Keratinocyte (primary cell): ENCODE data around the gene TMEM54. TPM values are rescaled to one million over a fixed set of nuclear protein-coding genes. Genes with fewer than 3 reads are reported as not detected.

Source experiments
- DNase-seq: peaks from one replicate; pipeline ENCODE4 v3.0.0-alpha.2; 2011; ENCODE audit warnings: low read depth, missing footprints, low spot score
- FAIRE-seq: peaks from 2 replicates; lab custom pipeline; 2011; peaks lifted over from hg19 to GRCh38; lab: Jason Lieb, UNC
- H2AFZ ChIP-seq: 2 replicates; pipeline ENCODE4 v1.6.0; 2012; ENCODE audit warnings: low read length, control low read depth, inconsistent platforms; ENCODE audit not compliant: control insufficient read depth
- H3K27ac ChIP-seq: 2 replicates; pipeline ENCODE4 v1.5.1; 2011; ENCODE audit warnings: low read length; ENCODE audit not compliant: control insufficient read depth, insufficient read depth
- H3K27me3 ChIP-seq: 3 replicates; pipeline ENCODE4 v1.6.0; 2011; ENCODE audit warnings: low read length; ENCODE audit not compliant: control insufficient read depth, insufficient read depth; ENCODE audit errors: extremely low read depth
- H3K36me3 ChIP-seq, 2 experiments: 2 replicates in 1 of 2; 3 replicates in 1 of 2; pipeline ENCODE4 v1.5.1; 2011; ENCODE audit warnings: low read length in 2 of 2, mild to moderate bottlenecking in 1 of 2; ENCODE audit not compliant: control insufficient read depth in 2 of 2, insufficient read depth in 2 of 2; ENCODE audit errors: extremely low read depth in 1 of 2
- H3K4me1 ChIP-seq: 3 replicates; pipeline ENCODE4 v1.5.1; 2011; ENCODE audit warnings: low read length; ENCODE audit not compliant: control insufficient read depth, insufficient read depth; ENCODE audit errors: extremely low read depth
- H3K4me2 ChIP-seq: 3 replicates; pipeline ENCODE4 v1.6.0; 2011; ENCODE audit warnings: low read depth, low read length; ENCODE audit not compliant: control insufficient read depth, insufficient read depth; ENCODE audit errors: extremely low read depth
- H3K4me3 ChIP-seq, 3 experiments: fragments of 200-600 bp in 1 of 3; sonication (generic) in 1 of 3; 2 replicates in 2 of 3; 3 replicates in 1 of 3; pipeline ENCODE4 v1.5.1; 2011 to 2016; ENCODE audit warnings: low read length in 3 of 3, mild to moderate bottlenecking in 3 of 3, control low read depth in 2 of 3, inconsistent platforms in 1 of 3, low read depth in 1 of 3, mixed read lengths in 1 of 3, mixed run types in 1 of 3, moderate library complexity in 1 of 3; ENCODE audit not compliant: control insufficient read depth in 2 of 3, insufficient read depth in 2 of 3; ENCODE audit errors: extremely low read depth in 1 of 3
- H3K79me2 ChIP-seq: 2 replicates; pipeline ENCODE4 v1.6.0; 2012; ENCODE audit warnings: low read length; ENCODE audit not compliant: control insufficient read depth, insufficient read depth
- H3K9ac ChIP-seq: 3 replicates; pipeline ENCODE4 v1.6.0; 2011; ENCODE audit warnings: low read length; ENCODE audit not compliant: control insufficient read depth, insufficient read depth; ENCODE audit errors: extremely low read depth
- H3K9me1 ChIP-seq: 3 replicates; pipeline ENCODE4 v1.6.0; 2011; ENCODE audit warnings: low read length; ENCODE audit not compliant: control insufficient read depth, insufficient read depth; ENCODE audit errors: extremely low read depth
- H3K9me3 ChIP-seq: 2 replicates; pipeline ENCODE4 v1.5.1; 2012; ENCODE audit warnings: low read depth, low read length; ENCODE audit not compliant: control insufficient read depth
- H4K20me1 ChIP-seq: 3 replicates; pipeline ENCODE4 v1.6.0; 2011; ENCODE audit warnings: low read length; ENCODE audit not compliant: control insufficient read depth, insufficient read depth; ENCODE audit errors: extremely low read depth
- EZH2 ChIP-seq: IDR thresholded peaks from one replicate; pipeline ENCODE4 v1.6.1; 2012; ENCODE audit warnings: inconsistent platforms, mild to moderate bottlenecking, low read length, moderate library complexity
- dilution Hi-C: fragments of 300-500 bp; cut with MboI; formaldehyde crosslinking; loops from one replicate; pipeline ENCODE4 v1.7.0; 2020; ENCODE audit warnings: low sequenced_read_pairs; ENCODE audit not compliant: extremely low pct_ligation_motif_present
- polyA plus RNA-seq, 5 experiments: library from polyadenylated mRNA; depleted of rRNA in 3 of 5; stranded (reverse) in 3 of 5; stranded (forward) in 1 of 5; unstranded in 1 of 5; fragments of >200 nt; gene quantifications; 1 replicate in 1 of 5; 2 replicates in 3 of 5; 3 replicates in 1 of 5; pipeline versions ENCODE4 v1.2.1 to v1.2.3, GENCODE V29; 2011 to 2012; ENCODE audit warnings: missing spikeins in 2 of 5, low read depth in 1 of 5, low replicate concordance in 1 of 5
- TF ChIP-seq, protein P1 (sequence below), 3 experiments: IDR thresholded peaks in 1 of 3; conservative IDR thresholded peaks in 1 of 3; optimal IDR thresholded peaks in 1 of 3; 2 replicates in 2 of 3; 3 replicates in 1 of 3; pipeline versions ENCODE3 to v1.5.1; 2011; ENCODE audit warnings: low read length in 3 of 3, mild to moderate bottlenecking in 3 of 3, moderate library complexity in 2 of 3, control low read depth in 1 of 3, inconsistent platforms in 1 of 3; ENCODE audit not compliant: insufficient read depth in 2 of 3; ENCODE audit errors: extremely low read depth in 1 of 3

Gene TMEM54
- polyA plus RNA-seq, 1 donor (not counting 4 experiments of a cell fraction or from before 2014, with no cell fraction given): 59.4 TPM

- peak; percentile 65 for FAIRE-seq
- Histone ChIP-seq H3K9ac (no peak overlapping the region), H2AFZ (no peak overlapping the region), H3K4me1 (peaks cover 10% of the 10 kb centered on the region), H3K4me3 (no peak overlapping the region), H3K9me3 (no peaks in the 10 kb centered on the region), H3K36me3 (peaks cover 13 to 27% of the 10 kb centered on the region in 2 experiments), H4K20me1 (no peaks in the 10 kb centered on the region), H3K9me1 (peaks cover 3% of the 10 kb centered on the region), H3K27me3 (no peaks in the 10 kb centered on the region), H3K4me2 (no peak overlapping the region), H3K27ac (peak overlapping the region; percentile 10), H3K79me2 (peaks cover 10% of the 10 kb centered on the region)
- dilution Hi-C loops: no loop called here
- TF ChIP-seq EZH2: no peak
- DNase-seq: no peak
Observed at GRCh38 chr1:32933742-32934322, 32.6 kb upstream of the TMEM54 start.

GRCh38 chr1:32931760-32932159 lies 30.6 kb upstream of the TMEM54 start:
- peaks cover 2 to 12% of the 10 kb centered on the region in 2 experiments for H3K36me3 ChIP-seq
- no peaks in the 10 kb centered on the region for H4K20me1 ChIP-seq
- no peak overlapping the region for H3K9ac ChIP-seq
- dilution Hi-C loops: no loop called here
- H3K27me3 ChIP-seq: no peaks in the 10 kb centered on the region
- no peak overlapping the region for H2AFZ ChIP-seq
- H3K79me2 ChIP-seq: peaks cover 2% of the 10 kb centered on the region
- no peaks in the 10 kb centered on the region for H3K9me3 ChIP-seq
- peaks cover 10% of the 10 kb centered on the region for H3K4me1 ChIP-seq
- no peak overlapping the region for H3K4me3 ChIP-seq
- FAIRE-seq (no peak), DNase-seq (no peak)
- H3K4me2 ChIP-seq: no peak overlapping the region
- H3K9me1 ChIP-seq: no peaks in the 10 kb centered on the region
- no peak overlapping the region for H3K27ac ChIP-seq
- TF ChIP-seq, protein P1, sequence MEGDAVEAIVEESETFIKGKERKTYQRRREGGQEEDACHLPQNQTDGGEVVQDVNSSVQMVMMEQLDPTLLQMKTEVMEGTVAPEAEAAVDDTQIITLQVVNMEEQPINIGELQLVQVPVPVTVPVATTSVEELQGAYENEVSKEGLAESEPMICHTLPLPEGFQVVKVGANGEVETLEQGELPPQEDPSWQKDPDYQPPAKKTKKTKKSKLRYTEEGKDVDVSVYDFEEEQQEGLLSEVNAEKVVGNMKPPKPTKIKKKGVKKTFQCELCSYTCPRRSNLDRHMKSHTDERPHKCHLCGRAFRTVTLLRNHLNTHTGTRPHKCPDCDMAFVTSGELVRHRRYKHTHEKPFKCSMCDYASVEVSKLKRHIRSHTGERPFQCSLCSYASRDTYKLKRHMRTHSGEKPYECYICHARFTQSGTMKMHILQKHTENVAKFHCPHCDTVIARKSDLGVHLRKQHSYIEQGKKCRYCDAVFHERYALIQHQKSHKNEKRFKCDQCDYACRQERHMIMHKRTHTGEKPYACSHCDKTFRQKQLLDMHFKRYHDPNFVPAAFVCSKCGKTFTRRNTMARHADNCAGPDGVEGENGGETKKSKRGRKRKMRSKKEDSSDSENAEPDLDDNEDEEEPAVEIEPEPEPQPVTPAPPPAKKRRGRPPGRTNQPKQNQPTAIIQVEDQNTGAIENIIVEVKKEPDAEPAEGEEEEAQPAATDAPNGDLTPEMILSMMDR (optimal IDR thresholded peaks at IDR 0.05 in 1 of 3, IDR thresholded peaks at IDR 0.05 in 1 of 3, conservative IDR thresholded peaks at IDR 0.05 in 1 of 3; ENCODE audit: extremely low read depth in 1 of 3, insufficient read depth in 2 of 3, low read length in 3 of 3): no peak
- no peak for TF ChIP-seq EZH2

DNA sequence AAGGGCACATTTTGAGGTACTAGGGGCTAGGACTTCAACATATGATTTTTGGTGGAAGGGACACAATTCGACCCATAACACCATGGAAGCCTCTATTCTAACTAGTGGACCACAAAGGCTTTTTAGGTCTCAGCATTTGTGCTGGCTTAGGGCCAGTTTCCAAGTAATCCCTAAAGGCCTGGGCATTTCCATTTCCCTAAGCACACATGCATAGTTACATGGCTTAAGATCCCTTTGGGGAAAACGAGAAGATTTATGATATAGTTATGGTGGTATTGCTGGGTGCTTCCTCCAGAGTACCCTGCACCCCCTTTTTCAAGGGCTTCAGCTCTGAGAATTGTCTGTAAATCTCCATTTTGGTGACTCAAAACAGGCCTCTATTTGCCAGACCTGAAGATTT lies 28.2 kb upstream of the TMEM54 start:
- H3K4me3 ChIP-seq: no peak overlapping the region
- H3K4me1 ChIP-seq: peaks cover 13% of the 10 kb centered on the region
- FAIRE-seq: no peak
- no peaks in the 10 kb centered on the region for H3K9me1 ChIP-seq
- H4K20me1 ChIP-seq: no peaks in the 10 kb centered on the region
- H3K4me2 ChIP-seq: no peak overlapping the region
- no peak overlapping the region for H2AFZ ChIP-seq
- no peak for DNase-seq
- H3K9me3 ChIP-seq: no peaks in the 10 kb centered on the region
- peaks cover 5% of the 10 kb centered on the region for H3K27me3 ChIP-seq
- H3K27ac ChIP-seq: no peak overlapping the region
- H3K36me3 ChIP-seq: no peaks in the 10 kb centered on the region
- no peak overlapping the region for H3K9ac ChIP-seq
- dilution Hi-C loops: no loop called here
- no peaks in the 10 kb centered on the region for H3K79me2 ChIP-seq
- TF ChIP-seq, protein P1 (optimal IDR thresholded peaks at IDR 0.05 in 1 of 3, IDR thresholded peaks at IDR 0.05 in 1 of 3, conservative IDR thresholded peaks at IDR 0.05 in 1 of 3; ENCODE audit: extremely low read depth in 1 of 3, insufficient read depth in 2 of 3, low read length in 3 of 3): no peak
- no peak for TF ChIP-seq EZH2
